GM18526 (cell line): ENCODE results near the gene MOB3B.

Source experiments
- POLR2A ChIP-seq: IDR thresholded peaks from 3 replicates; pipeline ENCODE4 v1.6.1; 2011; ENCODE audit not compliant: insufficient read length; ENCODE audit errors: extremely low read depth

Gene MOB3B

GRCh38 chr9:27457445-27457844 lies 72.2 kb downstream of the MOB3B start:
- TF ChIP-seq POLR2A = no peak

- no peak for TF ChIP-seq POLR2A
These were observed 75.6 kb downstream of the MOB3B start for GRCh38 chr9:27453860-27454553.

- TF ChIP-seq POLR2A = no peak
These were observed 78.3 kb downstream of the MOB3B start for GRCh38 chr9:27451207-27451797.

GRCh38 chr9:27450752-27451151 lies 78.9 kb downstream of the MOB3B start:
- no peak for TF ChIP-seq POLR2A

- no peak for TF ChIP-seq POLR2A
These were observed 82.5 kb downstream of the MOB3B start for GRCh38 chr9:27447031-27447683.

- TF ChIP-seq POLR2A = no peak
These were observed 83.9 kb downstream of the MOB3B start for GRCh38 chr9:27445688-27446087.

GRCh38 chr9:27445057-27445595 lies 84.5 kb downstream of the MOB3B start:
- no peak for TF ChIP-seq POLR2A

GRCh38 chr9:27442464-27442863 lies 87.2 kb downstream of the MOB3B start:
- no peak for TF ChIP-seq POLR2A

- TF ChIP-seq POLR2A = no peak
These were observed 87.9 kb downstream of the MOB3B start for GRCh38 chr9:27441741-27442070.

GRCh38 chr9:27440888-27441740 lies 88.5 kb downstream of the MOB3B start:
- no peak for TF ChIP-seq POLR2A

GRCh38 chr9:27438522-27438921 lies 91.1 kb downstream of the MOB3B start:
- TF ChIP-seq POLR2A = no peak

GRCh38 chr9:27437652-27438373 lies 91.8 kb downstream of the MOB3B start:
- no peak for TF ChIP-seq POLR2A

- no peak for TF ChIP-seq POLR2A
These were observed 93.4 kb downstream of the MOB3B start for GRCh38 chr9:27436234-27436633.

- TF ChIP-seq POLR2A = no peak
These were observed 95.8 kb downstream of the MOB3B start for GRCh38 chr9:27433631-27434325.
